GM18507 (cell line): ENCODE results near the gene KBTBD7.
"Not testable (repeated sequence)": the region's sequence is repeated elsewhere in the genome, so short reads cannot be mapped to it uniquely, and the experiment has no call there.

ENCODE experiments used
- DNase-seq: peaks from one replicate; pipeline ENCODE4 v3.0.0; 2011; ENCODE audit warnings: low read depth; ENCODE audit not compliant: insufficient read length; ENCODE audit errors: extremely low spot score
- FAIRE-seq: peaks from 2 replicates; lab custom pipeline; 2011; peaks lifted over from hg19 to GRCh38; lab: Jason Lieb, UNC

The KBTBD7 gene

DNA sequence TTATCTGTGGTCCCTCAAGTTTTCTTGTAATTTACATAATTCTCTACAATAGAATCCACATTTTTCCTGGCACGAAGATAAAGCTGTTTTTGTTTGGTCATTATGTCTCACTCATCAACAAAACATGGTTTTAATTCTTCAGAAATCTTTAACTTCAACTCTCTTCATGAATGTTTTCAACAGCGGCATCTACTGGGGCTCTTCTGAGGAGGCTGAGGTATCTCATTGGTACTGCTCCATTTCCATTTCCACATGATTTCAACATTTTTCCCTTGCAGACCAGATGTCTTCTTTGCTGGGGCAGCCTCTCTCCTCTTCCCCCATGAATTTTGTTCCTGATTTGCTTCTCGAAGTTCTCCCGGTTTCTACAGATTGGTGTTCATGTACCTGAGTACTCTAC, 5.8 kb upstream of the KBTBD7 start:
- FAIRE-seq: no peak
- no peak for DNase-seq

DNA sequence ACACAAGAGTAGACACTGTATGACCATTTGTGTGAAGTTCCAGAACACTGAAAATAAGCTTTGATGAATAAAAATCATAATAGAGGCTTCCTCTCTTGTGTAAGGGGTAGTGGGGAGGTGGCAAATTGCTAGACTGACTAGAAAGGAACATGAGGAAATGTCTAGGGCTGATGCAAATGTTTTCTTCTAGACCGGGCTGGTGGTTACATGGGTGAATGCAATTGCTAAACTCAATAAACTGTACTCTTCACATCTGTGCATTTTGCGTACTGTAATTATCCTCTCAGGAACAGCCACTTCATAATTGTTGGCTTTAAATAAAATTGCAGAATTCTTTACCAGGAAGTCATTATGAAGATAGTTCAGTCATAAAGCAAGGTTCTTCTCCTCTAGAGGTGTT, 5.2 kb upstream of the KBTBD7 start:
- no peak for DNase-seq
- FAIRE-seq: peak; percentile 54

DNA sequence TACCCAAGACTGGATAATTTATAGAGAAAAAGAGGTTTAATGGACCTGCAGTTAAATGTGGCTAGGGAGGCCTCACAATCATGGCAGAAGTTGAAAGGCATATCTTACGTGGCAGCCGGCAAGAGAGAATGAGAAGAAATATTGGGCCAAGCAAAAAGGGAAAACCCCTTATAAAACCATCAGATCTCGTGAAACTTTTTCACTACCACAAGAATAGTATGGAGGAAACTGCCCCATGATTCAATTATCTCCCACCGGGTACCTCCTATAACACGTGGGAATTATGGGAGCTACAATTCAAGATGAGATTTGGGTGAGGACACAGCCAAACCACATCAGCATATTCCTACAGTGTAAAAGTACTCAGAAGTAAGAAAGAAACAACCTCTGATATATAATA, 4.7 kb upstream of the KBTBD7 start:
- FAIRE-seq (peak; percentile 56), DNase-seq (no peak)

DNA sequence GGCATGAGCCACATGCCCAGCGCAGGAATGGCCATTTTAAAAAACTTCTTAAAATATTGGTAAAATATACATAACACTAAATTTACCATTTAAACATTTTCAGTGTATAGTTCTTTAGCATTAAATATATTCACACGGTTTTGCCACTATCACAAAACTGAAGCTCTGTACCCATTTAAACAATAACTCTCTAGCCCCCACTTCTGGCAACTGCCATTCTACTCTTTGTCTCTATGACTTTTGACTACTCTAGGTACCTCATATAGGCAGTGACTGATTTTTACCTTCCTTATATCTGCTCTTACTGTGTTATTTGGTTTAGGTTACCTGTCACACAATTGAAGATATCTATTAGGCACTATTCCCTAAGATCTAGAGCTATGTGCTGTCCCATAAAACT, 2.3 kb upstream of the KBTBD7 start:
- FAIRE-seq (no peak), DNase-seq (no peak)

DNA sequence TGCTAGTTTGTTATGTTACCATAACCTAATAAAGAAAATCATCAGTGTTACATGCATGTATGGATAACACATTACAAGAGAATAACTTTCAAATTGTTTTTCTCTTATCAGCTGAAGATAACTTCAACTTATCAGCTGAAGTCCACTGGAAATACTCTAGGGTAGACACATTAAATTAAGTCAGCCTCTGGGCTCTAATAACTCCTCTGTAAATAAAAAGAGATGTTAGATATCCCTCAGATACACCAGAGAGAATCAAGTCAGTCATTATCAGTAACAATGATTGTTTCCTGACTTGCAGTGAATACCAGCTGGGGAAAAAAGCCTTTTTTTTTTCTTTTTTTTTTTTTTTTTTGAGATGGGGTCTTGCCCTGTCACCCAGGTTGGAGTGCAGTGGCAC, 1.6 kb upstream of the KBTBD7 start:
- FAIRE-seq (no peak), DNase-seq (no peak)

DNA sequence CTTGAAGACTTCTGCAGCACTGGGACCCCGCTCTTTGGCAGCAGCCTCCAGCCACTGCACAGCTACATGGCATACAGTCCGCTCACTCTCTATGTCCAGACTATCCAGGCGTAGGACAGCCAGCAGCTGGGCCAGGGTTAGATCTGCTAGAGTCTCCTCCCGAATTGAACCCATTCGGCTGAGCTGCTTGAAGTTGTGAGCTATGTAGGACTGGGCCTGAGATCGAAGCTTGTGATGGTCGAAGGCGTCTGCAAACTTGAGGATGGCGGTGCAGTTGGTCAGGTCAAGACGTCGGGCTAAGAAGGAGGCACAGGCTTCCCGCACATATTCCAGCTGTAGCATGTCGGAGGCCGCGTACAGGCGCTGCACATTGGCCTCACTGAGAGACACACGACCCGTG, 900 bp downstream of the KBTBD7 start:
- DNase-seq: no peak
- no peak for FAIRE-seq

DNA sequence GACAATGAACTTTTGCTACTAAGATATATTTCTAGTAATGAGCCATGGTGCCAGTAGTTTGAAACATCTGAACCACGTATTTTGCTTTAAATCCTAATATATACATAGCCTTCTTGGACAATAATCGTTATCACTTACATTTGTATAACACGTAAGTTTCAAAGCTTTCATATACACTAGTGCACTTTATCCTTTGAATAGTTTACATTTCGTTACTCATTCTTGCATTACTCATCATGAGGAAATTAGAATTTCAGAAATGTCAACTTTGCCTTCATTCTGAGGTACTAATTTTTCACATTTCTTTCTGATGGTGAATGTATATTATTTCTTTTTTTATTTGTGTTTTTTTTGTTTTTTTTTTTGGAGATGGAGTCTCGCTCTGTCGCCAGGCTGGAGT, 5.8 kb downstream of the KBTBD7 start:
- no peak for DNase-seq
- peak; percentile 51 for FAIRE-seq

DNA sequence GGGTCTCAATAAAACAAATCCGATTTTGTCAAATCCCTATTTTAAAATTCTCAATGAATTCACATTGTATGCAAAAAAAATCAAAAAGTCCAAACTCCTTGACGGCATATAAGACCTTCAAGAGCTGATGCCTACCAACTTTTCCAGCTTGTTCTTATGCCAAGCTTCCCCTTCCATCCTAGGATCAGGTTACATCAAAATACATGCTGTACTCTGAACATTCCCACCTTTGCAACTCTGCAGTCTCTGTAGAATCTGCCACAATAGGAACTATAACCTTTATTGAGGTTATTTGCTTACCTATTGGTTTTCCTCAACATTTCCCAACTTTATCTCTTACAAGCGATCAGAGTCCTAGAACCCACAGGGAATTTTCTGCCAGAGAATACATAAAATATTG, 7.9 kb downstream of the KBTBD7 start:
- FAIRE-seq (no peak), DNase-seq (no peak)

DNA sequence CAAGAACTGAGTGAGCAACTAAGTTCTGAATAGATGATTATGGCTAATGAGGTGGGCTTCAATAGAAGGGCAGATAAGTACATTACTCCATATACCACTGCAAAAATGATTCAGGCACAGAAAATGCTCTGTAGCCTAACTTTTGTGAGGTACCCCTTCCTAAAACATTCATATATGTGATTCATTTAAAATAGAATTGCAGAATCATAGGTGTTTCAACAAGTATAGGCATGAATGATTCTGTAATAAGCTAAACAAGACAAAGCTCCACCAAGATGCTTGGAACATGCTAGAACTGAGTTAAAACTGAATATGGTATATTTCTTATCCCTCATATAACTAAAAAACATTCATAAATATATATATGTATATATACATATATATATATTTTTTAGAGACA, 12.1 kb downstream of the KBTBD7 start:
- no peak for FAIRE-seq
- no peak for DNase-seq

DNA sequence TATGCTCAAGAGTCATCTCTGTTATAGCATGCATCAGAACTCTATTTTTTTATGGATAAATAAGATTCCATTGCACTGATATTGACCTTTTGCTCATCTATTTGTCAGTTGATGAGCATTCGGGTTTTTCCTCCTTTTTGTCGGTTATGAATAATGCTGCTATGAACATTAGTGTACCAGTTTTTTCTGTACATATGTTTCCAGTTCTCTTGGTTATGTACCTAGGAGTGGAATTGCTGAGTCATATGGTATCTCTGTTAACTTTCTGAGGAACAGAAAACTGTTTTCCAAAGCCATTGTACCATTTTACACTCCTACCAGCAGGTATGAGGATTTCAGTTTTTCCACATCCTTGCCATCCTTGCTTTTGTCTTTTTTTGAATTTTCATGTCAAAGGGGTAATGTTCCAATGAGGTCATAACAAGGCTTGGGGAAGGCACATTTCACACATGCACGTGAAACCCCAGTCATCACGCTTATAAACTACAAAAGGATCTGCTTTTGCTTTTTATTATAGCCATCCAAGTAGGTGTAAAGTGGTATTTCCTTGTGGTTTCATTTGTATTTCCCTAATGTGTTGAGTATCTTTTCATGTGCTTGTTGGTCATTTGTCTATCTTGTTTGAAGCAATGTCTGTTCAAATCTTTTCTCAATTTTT, 14.6 kb downstream of the KBTBD7 start:
- DNase-seq (no peak), FAIRE-seq (no peak)

DNA sequence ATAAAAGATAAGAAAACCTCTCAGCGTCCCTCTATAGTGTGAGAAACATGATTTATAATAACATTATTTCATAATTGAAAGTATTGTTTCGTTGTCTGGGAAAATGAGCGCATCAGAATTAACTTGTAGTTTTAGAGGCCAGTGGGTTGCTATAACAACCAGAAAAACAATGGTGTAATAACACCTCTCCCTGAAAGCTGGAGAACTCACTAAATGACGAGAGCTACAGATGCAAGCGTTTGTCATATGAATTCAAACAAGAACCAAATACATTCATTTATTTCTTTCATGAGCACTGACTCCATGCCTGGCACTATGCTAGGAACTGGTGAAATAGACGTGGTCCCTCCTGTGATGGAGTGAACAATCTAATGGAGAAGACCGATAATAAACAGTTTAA, 16.3 kb downstream of the KBTBD7 start:
- DNase-seq (no peak), FAIRE-seq (no peak)

DNA sequence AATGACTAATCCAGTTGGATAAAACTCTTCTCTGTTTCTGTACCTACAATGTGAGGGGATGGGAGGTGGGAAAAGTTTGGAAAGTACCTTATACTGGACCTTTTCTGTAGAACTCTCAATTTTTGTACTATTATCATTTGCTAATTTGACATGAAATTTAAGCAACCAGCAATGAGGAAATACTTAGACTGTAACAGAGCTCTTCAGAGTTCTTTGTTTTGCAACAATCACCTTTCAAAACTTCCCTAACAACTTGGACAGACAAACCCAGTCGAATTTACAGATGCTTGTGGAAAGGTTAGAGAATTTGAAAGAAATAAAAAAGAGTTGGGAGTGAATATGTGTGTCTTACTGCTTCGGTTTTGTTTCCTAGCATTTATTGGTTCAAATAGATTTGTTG, 16.8 kb downstream of the KBTBD7 start:
- DNase-seq: no peak
- no peak for FAIRE-seq

DNA sequence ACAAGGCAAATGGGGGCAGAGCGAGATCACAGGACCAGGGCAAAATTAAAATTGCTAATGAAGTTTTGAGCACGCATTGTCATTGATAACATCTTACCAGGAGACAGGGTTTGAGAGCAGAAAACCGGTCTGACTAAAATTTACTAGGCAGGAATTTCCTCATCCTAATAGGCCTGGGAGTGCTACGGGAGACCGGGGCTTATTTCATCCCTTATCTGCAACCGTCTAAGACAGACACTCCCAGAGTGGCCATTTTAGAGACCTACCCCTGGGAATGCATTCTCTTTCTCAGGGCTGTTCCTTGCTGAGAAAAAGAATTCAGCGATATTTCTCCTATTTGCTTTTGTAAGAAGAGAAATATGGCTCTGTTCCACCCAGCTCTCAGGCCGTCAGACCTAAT, 18.8 kb downstream of the KBTBD7 start:
- not testable (repeated sequence) for FAIRE-seq

DNA sequence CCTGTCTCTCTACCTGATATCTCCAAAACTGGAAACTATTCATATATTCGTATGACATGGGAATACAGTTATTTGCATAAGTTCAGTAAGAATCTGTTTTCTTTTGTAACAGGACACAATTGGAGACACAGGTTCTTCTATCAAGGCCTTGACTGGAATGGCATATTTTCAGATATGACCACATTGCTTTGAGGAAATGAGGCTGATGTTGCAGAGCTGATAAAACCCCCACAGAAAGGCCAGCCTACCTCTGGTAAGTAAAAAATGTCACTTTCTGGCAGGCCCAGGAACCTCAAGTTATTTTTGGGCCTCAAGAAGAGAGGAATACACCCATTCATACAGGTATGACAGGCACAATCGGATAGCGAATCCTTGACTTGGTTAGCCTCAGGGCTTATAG, 32.2 kb downstream of the KBTBD7 start:
- DNase-seq (no peak), FAIRE-seq (no peak)

More for the DNA sequence above, 18.8 kb downstream of the KBTBD7 start:
- DNase-seq: not testable (repeated sequence)

DNA sequence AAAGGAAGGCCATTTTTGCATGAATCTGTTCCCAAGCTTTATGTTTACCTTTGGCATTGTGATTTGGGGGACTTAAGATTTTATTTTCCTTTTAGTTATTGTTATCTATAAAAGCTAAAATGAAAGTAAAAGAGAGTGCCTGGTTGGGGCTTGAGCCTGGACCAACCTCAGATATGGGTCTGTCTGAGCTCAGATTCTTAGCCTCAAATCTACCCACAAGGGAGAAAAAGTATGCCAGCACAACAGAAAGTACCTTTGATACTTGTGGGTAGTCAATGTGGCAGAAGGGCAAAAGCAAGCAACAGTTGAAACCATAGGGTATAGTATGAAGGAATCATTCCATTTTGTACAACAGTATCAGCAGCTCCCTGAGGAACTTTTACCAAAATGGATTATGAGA, 35.2 kb downstream of the KBTBD7 start:
- FAIRE-seq (no peak), DNase-seq (no peak)

DNA sequence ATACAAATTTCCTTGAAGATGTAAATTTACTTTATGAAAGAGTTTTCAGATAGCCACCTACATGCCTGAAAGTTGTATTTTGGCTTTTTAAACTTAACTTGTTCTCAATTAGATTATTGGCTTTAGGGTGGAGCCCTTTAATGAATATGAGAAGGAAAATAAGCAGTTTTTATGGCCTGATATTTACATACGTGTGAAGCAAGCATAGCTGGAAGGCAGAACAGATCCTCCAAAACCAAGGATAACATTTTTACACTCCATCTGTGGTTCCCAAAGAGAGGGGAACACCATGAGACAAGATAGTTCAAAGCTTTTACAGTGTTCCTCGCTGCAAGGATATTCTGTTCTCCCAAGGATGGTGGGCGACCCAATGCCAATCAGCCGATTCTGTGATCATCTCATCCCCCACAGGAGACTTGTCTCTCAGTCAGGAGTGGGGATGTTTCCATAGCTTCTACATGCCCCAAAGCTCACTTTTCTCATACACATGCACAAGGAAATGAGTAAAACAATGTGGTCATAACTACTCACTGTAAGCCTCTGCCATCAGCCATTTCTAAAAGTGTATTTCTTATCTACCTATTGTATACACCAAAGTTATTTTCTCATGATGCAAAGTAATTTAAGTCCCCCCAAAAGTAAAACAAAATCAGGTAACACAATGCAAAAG, 37.2 kb downstream of the KBTBD7 start:
- FAIRE-seq (no peak), DNase-seq (no peak)

DNA sequence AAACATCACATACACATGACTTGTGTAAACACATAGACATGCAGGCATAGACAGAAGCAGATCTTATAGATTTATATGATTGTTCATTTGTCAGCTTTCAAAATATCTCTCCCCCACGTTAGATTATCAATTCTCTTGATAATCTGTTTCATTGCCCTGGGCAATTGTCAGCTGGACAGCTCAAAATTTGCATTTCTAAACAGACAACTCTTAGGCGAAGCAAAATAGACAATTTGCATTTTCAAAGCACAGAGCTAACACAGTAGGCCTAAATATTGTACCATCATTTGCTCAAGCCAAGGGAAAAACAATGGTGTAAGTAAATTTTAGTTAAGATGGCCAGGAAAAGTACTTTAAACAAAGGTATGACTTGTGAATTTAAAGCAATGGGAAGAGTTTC, 37.7 kb downstream of the KBTBD7 start:
- no peak for DNase-seq
- FAIRE-seq: no peak

DNA sequence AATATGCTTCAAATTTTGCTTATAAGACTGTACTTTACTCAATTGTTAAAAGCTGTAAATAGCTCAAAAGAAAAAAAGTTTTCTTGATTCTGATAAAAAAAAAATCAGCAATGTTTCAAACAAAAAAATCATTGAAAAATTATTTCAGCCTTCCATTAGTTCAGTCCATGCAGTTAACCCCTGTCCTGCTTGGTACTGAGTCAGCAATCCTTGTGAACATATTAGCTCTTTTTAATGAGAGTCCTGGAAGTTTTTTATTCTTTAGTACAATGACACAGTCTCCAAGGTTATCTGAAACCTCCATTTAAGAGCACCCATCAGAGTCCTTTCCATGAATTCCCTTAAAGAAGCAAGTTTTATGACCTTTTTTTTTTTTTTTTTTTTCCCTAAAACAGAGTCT, 40.3 kb downstream of the KBTBD7 start:
- FAIRE-seq: no peak
- no peak for DNase-seq

DNA sequence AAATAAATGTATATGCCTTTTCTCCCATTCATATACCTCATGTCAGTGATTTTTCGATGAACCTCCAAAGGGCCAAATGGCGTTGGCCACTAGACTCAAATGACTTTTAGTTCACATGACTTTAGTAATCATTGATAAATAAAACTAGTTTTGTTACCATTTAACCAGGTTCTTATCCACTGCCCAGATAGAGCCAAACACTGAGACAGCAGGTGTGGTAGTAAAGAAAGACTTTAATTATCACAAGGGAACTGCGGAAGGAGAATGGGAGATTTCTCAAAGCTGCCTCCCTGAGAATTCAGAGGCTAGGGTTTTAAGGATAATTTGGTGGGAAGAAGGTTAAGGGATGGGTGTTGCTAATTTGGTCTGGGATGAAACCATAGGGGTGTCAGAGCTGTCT, 42.4 kb downstream of the KBTBD7 start:
- DNase-seq: no peak
- no peak for FAIRE-seq

DNA sequence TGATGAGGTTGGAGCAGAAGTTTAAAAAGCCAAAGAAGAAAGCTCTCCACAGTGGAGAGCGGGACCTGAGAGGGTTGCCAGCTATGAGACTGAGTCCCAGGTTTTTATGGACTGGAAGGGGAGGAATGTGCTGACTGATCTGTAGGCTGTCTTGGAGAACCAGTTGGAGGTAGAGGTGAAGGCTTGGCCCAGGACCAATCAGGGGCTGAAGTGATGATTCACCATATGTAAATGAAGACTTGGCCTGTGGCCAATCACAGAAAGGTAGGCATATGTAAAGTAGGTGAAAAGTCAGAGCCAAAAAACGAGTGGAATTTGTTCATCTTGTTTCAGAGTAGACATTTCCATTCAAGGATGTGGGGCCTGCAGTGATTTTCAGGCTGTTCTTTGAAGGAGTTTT, 44.3 kb downstream of the KBTBD7 start:
- no peak for DNase-seq
- no peak for FAIRE-seq

DNA sequence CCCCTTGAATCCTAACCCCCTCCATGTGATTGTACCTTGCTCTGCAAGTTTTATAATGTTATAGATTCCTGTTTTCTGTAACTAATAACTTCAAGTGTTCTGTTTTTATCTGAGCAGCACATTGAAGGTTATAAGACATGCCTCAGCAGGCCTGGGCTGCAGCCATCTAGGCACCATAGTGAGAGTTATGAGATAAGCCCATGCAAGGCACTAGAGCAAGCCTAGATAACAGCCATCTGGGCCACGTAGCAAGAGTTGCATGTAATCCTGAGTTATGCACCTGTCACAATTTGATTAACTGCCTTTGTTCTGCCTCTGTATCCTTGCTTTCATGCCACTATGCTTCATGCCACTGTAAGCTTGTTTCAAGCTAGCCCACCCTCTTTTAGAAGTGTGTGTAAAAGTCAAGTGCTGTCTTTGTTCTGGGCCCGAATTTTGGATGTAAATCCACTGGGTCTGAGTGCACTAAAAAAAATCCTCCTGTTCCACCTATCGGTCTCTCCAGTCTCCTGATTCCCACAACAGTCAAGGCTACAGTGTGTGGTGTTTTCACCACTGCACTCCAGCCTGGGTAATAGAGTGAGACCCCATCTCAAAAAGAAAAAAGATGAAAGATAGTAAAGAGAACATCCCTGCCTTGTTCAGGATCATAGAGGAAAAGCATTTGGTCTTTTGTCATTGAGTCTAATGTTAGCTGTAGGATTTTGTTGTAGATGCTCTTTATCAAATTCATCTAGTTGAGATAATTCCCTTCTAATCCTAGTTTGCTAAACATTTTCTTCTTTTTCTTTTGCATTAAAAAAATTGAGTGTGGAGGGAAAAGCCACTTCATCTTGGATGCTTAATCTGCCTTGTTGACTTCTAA, 45.7 kb downstream of the KBTBD7 start:
- DNase-seq: no peak
- FAIRE-seq: no peak
